22Rv1 (cell line): ENCODE measurements around the gene DIAPH2.

Experiments used
- CTCF ChIP-seq: fragments of 450-650 bp; IDR thresholded peaks from 2 replicates; pipeline ENCODE4 v1.5.1; 2017; ENCODE audit warnings: mild to moderate bottlenecking
- ZFX ChIP-seq: fragments of 450-650 bp; IDR thresholded peaks from 2 replicates; pipeline ENCODE4 v1.6.1; 2017; ENCODE audit warnings: antibody characterized with exemption, borderline replicate concordance

- TF ChIP-seq CTCF = no peak
- TF ChIP-seq ZFX = no peak
These were observed 918.0 kb downstream of the DIAPH2 start for GRCh38 chrX:97602465-97603258.
